Measurements from ENCODE around the gene ERC2.

Gene ERC2

DNA sequence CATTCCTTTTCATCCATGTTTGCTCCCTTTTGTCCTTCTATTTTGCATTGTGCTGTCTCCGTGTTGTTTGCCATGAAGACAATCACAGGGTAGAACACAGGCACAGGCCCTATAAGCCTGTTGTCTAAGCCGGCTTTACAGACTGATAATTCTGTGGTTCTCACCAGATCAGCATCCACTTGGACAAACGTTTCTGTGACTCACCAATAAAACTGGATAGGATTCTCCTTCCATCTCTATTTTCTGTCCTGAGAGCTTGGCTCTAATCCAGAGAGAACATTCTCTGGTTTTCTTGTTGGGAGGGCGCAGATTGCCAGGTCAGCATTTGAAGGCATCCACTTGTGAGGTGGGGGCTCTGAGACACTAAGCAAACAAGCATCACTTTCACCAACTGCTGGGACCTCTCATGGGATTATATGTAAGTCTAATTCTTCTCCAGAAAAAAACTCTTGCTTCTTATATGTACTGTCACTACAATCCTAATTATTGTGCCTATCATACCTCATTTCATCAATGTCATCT is 101.6 kb downstream of the ERC2 start:
- no peak for DNase-seq (ENCODE audit: low spot score)

DNA sequence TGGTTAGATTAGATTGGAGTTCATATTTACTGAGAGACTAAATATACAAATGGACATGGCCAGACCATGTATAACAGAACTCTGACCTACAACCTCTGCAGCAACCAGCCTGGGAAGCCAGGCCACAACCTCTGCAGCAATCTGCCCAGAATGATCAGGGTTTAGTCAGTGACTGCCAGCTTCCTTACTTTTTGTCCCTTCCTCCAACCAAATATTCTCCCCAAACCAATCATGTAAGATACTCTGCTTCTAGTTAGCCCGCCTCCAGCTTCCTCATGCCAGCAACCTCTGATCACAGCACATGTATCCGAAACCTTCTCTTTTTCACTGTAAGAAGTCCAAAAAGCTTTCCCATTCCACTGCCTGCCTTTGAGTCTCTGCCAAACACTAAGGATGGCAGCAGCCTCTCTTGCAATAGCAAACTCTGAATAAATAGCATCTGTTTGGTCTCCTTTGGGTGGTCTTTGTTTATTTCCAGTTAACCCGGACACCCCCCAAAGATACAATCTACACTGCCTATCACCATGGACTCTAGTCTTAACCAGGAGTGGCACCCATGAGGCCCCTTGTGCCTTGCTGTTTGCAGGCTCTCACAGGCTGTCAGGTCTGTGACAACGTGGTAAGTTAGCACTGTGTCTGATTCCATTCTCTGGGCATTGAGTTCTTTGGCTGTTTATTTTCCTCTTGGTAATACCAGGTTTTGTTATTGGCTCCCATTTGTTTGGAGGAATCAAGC is 102.2 kb downstream of the ERC2 start:
- DNase-seq (ENCODE audit: low spot score), result no peak

DNA sequence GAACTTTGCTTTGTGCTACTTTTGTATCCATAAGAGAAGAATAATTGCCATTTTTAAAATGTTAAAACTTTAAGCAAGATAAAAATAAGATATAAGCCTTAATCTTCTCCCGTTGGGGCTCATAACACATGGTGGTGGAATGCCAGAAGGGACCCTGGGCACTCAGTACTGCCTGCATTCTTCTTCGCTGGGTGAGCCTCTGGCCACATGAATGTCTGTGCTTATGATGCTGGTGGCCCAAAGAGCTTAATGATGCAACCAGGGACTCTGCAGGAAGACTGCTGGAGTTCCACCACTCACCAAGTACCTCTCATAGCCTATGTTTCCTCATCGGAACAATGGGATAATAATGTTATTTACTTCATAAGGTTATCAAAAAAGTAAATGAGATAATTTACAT is 103.6 kb downstream of the ERC2 start:
- no peak for DNase-seq (ENCODE audit: low spot score)

GRCh38 chr3:56363720-56364119 is 104.5 kb downstream of the ERC2 start:
- DNase-seq (ENCODE audit: low spot score), result no peak

DNA sequence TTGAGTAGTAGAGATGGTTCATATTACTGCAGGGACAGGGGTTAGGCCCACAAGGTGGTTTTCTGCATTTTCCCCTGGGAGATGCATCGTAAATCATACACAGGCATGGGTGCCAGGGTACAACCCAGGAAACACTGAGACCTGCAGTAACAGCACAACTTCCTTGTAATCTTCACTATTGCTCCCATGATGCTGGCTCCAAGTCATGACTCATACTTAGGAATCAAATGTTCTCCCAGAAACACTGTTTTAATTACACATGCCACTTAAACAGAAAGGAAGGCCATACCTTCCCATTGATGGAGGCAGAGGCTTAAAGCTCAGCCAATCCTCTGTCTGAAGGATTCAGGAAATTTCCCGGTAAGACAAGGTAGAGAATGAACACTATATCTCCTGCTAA is 106.5 kb downstream of the ERC2 start:
- DNase-seq (ENCODE audit: low spot score), result no peak

- no peak for DNase-seq (ENCODE audit: low spot score)
Measured at GRCh38 chr3:56357266-56357665, 111.0 kb downstream of the ERC2 start.

DNA sequence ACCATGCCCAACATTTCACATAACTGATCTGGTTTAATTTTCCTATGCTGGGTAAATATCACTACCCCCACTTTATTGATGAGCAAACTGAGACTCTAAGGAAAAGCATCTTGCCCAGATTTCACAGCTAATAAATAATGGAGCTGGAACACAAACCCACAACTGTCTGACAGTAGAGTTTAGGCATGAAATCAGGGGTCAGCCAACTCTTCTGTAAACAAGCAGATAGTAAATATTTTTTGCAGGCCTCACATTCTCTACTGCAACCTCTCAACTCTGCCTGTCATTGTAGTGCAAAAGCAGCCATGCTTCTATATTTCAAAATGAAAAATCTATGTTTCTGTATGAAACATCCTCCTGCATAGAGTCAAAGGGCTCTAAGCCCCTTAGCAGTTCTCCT is 111.5 kb downstream of the ERC2 start:
- DNase-seq (ENCODE audit: low spot score), result no peak

DNA sequence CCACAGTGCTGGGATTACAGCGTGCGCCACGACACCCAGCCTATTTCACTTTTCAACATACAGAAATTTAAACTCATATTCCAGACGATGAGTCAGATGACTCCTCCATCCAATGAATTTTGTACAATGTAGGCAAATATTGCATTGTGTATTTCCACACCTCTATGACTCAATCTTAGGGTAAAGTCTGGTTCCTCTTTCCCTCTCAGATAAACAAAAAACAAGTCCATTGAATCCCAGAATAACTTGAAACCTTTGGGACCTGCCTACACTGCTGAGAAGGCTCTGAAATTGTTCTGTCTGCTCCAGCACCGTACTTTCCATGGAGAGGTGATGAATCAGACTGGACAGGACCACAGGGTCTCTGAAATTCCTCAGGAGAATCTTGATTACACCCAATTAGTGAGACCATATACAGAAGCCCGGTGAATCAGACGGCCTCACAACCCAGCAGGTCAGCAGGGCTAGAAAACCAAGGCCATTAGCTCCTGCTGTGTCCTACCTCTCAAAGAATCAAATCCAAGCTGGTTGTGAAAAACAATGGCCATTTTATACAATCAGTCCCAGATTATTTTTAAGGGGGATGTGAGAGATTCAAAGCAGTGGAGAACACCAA is 112.6 kb downstream of the ERC2 start:
- DNase-seq (ENCODE audit: low spot score), result no peak

- no peak for DNase-seq (ENCODE audit: low spot score)
Measured at GRCh38 chr3:56351537-56351936, 116.7 kb downstream of the ERC2 start.

GRCh38 chr3:56347219-56347871 is 120.9 kb downstream of the ERC2 start:
- peak; percentile 9 for DNase-seq (ENCODE audit: low spot score)

DNA sequence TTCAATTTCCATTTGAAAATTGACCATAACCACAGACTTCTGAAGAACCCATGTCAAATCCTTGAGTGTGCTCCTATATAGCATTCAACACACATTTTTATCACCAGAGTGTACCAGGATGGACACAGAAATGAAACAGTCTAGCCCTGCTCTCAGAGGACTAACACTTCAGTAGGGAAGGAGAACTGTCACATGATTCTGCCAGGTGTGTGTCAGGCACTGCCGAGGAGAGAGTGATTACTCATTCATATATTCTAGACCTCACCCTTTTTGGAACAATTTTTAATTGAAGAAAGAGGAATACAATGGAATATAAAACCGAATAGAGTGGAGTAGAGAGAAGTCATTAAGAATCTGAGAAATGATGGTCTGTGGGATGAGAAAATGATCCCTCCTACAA is 125.8 kb downstream of the ERC2 start:
- no peak for DNase-seq (ENCODE audit: low spot score)

DNA sequence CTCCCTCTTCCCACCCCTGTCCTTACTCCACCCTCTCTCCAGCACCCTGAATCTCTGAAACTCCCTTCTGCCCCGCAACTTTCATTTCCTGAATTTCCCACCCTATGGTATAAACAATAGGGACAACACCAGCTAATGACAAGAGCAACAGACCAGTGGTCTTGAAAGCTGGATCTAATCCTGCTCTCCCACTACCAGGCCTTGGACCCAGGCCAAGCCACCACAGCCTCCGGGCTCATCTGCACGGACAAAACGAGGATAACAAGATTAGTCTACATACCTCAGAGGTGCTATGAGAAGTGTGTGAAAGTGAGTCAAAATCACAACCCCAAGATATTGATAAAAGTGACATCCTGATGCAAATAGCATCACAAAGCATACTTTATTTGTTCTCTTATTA is 128.6 kb downstream of the ERC2 start:
- DNase-seq (ENCODE audit: low spot score), result no peak

DNA sequence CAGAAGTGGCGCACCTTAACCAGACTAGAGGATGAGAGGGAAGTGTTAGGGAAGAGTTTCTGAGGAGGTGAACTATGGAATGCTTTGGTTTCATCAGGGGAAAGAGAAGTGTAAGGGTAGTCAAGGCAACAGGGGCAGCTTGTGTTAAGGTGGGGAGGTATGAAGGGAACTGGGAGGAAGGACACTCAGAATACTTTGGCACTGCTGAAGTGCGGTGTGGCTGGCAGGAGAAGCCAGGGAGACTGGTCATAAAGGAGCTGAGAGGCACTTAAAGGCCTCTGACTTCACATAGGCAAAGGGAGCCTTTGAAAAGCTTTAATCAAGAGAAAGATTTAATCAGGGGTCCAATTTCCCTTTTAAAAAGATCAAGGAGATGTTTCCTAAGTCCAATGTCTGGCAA is 129.0 kb downstream of the ERC2 start:
- DNase-seq (ENCODE audit: low spot score), result no peak

DNA sequence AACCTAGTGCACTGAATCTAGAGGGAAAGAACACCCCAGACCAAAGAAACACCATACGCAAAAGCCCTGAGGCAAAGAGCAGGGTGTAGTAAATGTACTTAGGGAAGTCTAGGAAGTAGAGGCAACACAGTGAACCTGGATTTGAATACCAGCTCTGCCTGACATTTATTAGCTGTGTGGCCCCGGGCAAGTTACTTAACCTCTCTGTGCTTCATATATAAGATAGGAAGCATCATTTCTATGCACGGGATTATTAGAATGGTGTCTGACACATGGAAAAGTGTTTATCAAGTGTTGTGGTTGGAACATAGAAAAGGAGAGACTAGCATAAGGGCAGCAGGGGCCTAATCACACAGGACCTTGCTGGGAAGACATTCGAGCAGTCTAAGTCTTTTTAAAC is 132.2 kb downstream of the ERC2 start:
- DNase-seq (ENCODE audit: low spot score), result no peak

GRCh38 chr3:56324473-56324872 is 143.8 kb downstream of the ERC2 start:
- no peak for DNase-seq (ENCODE audit: low spot score)

GRCh38 chr3:56323986-56324420 is 144.3 kb downstream of the ERC2 start:
- peak; percentile 28 for DNase-seq (ENCODE audit: low spot score)

DNA sequence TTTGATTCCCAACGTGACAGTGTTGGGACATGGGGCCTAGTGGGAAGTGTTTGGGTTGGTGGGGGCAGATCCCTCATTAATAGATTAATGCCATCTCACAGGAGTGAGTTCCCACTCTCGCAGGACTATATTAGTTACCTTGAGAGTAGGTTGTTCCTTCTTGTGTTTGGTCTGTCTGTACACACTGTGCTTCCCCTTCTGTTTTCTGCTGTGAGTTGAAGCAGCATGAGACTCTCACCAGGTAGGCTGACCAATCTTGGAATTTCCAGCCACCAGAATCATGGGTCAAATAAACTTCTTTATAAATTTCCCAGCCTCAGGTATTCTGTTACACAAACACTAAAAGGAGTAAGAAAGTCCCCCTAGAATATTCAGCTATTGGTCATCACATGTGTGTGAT is 145.4 kb downstream of the ERC2 start:
- DNase-seq (ENCODE audit: low spot score), result no peak

GRCh38 chr3:56321892-56322291 is 146.4 kb downstream of the ERC2 start:
- no peak for DNase-seq (ENCODE audit: low spot score)

DNA sequence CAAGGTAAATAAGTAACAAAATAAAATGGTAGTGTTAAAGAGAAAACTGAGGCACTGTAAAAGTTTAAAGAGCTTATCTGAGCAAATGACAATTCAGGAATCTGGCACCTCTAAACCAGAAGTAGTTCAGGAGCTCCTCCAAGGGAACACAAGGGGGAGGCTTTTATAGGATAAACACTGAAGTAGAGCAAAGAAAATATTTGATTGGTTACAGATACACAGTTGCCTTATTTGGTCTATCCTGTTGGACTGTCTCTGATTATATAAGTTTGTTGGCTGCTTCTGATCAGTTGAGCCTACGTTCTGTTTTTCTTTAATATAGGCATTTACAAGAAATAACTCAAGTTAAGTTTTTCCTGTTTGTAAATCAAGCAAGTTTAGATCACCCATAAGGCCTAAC is 146.9 kb downstream of the ERC2 start:
- no peak for DNase-seq (ENCODE audit: low spot score)

DNA sequence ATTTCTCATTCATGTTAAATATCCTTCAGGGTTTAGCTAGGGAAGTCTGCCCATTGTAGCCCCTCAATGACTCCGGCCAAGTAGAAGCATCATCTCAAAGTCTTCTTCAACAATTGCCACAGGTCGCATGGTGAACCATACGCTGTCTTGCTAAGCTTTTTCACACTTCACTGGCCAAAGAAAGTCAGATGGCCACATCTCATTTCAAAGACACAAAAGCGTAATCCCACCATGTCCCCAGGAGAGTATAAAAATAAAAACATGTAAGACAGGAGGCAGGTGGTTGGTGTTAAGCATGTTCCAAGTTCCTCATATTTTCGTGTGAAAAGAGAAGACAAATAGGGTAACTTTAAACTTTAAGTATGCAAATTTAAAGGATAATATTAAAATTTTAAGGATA is 147.4 kb downstream of the ERC2 start:
- no peak for DNase-seq (ENCODE audit: low spot score)

DNA sequence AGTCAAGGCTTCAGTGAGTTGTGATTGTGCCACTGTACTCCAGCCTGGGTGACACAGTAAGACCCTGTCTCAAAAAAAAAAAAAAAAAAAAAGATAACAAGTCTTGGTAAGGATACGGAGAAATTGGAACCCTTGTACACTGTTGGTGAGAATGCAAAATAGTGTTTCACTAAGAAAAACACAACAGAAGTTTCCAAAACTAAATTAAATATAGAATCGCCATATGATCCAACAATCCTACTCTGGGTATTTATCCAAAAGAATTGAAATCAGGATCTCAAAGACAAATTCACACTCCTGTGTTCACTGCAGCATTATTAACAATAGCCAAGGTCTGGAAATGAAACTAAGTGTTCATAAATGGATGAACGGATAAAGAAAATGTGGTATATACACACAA is 149.4 kb downstream of the ERC2 start:
- no peak for DNase-seq (ENCODE audit: low spot score)

GRCh38 chr3:56316944-56317343 is 151.3 kb downstream of the ERC2 start:
- DNase-seq (ENCODE audit: low spot score), result no peak

DNA sequence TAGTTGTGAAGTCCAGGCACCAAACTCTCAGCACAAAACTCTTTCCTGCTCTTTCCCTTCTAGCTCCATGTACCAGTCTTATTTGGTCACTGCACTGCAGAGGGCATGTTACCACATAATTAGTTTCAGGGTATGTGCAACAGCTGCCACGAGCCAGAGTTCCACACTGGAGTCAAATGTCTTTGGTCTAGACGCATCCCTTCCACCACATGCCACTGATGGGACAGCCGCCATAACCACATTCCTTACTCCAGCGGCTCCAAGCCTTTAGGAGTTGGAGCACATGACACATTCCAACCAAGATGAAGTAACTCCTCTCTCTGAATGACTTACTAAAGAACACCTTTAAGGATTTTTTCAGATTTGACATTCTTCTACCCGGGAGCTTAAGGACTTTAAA is 153.4 kb downstream of the ERC2 start:
- no peak for DNase-seq (ENCODE audit: low spot score)
